Mesenchymal stem cell (in vitro differentiated cells and primary cell): ENCODE data around the gene CCDC198. TPM values are rescaled to one million over a fixed set of nuclear protein-coding genes. Genes with fewer than 3 reads are reported as not detected.

Source experiments
- DNase-seq: peaks from one replicate; pipeline ENCODE4 v3.0.0-alpha.2; 2013
- H2AFZ ChIP-seq: one replicate; pipeline ENCODE4 v1.6.1; 2013; ENCODE audit warnings: low read depth, mild to moderate bottlenecking, control low read depth, inconsistent platforms, low read length, moderate library complexity
- H2AK5ac ChIP-seq: 2 replicates; pipeline ENCODE4 v1.6.1; 2013; ENCODE audit warnings: low read length, moderate library complexity, mild to moderate bottlenecking, inconsistent platforms; ENCODE audit not compliant: severe bottlenecking
- H2BK120ac ChIP-seq: one replicate; pipeline ENCODE4 v1.6.1; 2013; ENCODE audit warnings: low read depth, mild to moderate bottlenecking, inconsistent platforms, low read length, moderate library complexity
- H2BK12ac ChIP-seq, 2 experiments: one replicate each; pipeline ENCODE4 v1.6.1; 2013; ENCODE audit warnings: inconsistent platforms in 2 of 2, low read length in 2 of 2, mild to moderate bottlenecking in 2 of 2, moderate library complexity in 2 of 2, control low read depth in 1 of 2
- H2BK15ac ChIP-seq: one replicate; pipeline ENCODE4 v1.6.1; 2013; ENCODE audit warnings: mild to moderate bottlenecking, low read depth, inconsistent platforms; ENCODE audit not compliant: poor library complexity, severe bottlenecking
- H2BK5ac ChIP-seq: 2 replicates; pipeline ENCODE4 v1.6.1; 2013; ENCODE audit warnings: low read depth, mild to moderate bottlenecking, low read length, control low read depth, inconsistent platforms; ENCODE audit not compliant: poor library complexity, severe bottlenecking
- H3K14ac ChIP-seq, 2 experiments: one replicate each; pipeline ENCODE4 v1.6.1; 2013; ENCODE audit warnings: inconsistent platforms in 2 of 2, low read length in 2 of 2, control low read depth in 1 of 2, mild to moderate bottlenecking in 1 of 2, moderate library complexity in 1 of 2
- H3K18ac ChIP-seq, 2 experiments: one replicate each; pipeline ENCODE4 v1.6.1; 2013; ENCODE audit warnings: inconsistent platforms in 2 of 2, low read length in 2 of 2, control low read depth in 1 of 2, low read depth in 1 of 2, mild to moderate bottlenecking in 1 of 2
- H3K23ac ChIP-seq, 2 experiments: one replicate each; pipeline ENCODE4 v1.6.1; 2013; ENCODE audit warnings: inconsistent platforms in 2 of 2, low read length in 2 of 2, mild to moderate bottlenecking in 2 of 2, moderate library complexity in 2 of 2, control low read depth in 1 of 2
- H3K27ac ChIP-seq: 2 replicates; pipeline ENCODE4 v1.5.1; 2013; ENCODE audit warnings: mild to moderate bottlenecking, moderate library complexity, low read length, control low read depth, inconsistent platforms; ENCODE audit not compliant: poor library complexity, severe bottlenecking
- H3K27me3 ChIP-seq, 2 experiments: 2 replicates each; pipeline versions ENCODE4 v1.6.1 to v1.7.0; 2013; ENCODE audit warnings: low read length in 2 of 2, mild to moderate bottlenecking in 2 of 2, moderate library complexity in 2 of 2, control low read depth in 1 of 2, inconsistent platforms in 1 of 2; ENCODE audit not compliant: control insufficient read depth in 1 of 2, insufficient read depth in 1 of 2
- H3K36me3 ChIP-seq, 2 experiments: 2 replicates each; pipeline versions ENCODE4 v1.6.1 to v1.7.0; 2013; ENCODE audit warnings: low read length in 2 of 2, control low read depth in 1 of 2, inconsistent platforms in 1 of 2, low read depth in 1 of 2, mild to moderate bottlenecking in 1 of 2; ENCODE audit not compliant: insufficient read depth in 2 of 2, control insufficient read depth in 1 of 2
- H3K4ac ChIP-seq, 2 experiments: one replicate each; pipeline ENCODE4 v1.6.1; 2013; ENCODE audit warnings: inconsistent platforms in 2 of 2, low read length in 2 of 2, mild to moderate bottlenecking in 2 of 2, moderate library complexity in 2 of 2, control low read depth in 1 of 2, low read depth in 1 of 2
- H3K4me1 ChIP-seq: 2 replicates; pipeline ENCODE4 v1.6.1; 2013; ENCODE audit warnings: low read depth, low read length, control low read depth; ENCODE audit not compliant: control insufficient read depth, insufficient read depth
- H3K4me2 ChIP-seq: 2 replicates; pipeline ENCODE4 v1.6.1; 2013; ENCODE audit warnings: low read length, mild to moderate bottlenecking, inconsistent platforms; ENCODE audit not compliant: poor library complexity, severe bottlenecking
- H3K4me3 ChIP-seq, 2 experiments: 2 replicates each; pipeline versions ENCODE4 v1.5.1 to v1.7.0; 2013; ENCODE audit warnings: low read length in 2 of 2, mild to moderate bottlenecking in 2 of 2, control low read depth in 1 of 2, low read depth in 1 of 2; ENCODE audit not compliant: insufficient read depth in 1 of 2
- H3K79me1 ChIP-seq: replicated peaks from 2 replicates; pipeline ENCODE4 v1.6.1; 2013; ENCODE audit warnings: mild to moderate bottlenecking, control low read depth, low read length, inconsistent platforms; ENCODE audit not compliant: poor library complexity, severe bottlenecking
- H3K9ac ChIP-seq: 2 replicates; pipeline ENCODE4 v1.7.0; 2013; ENCODE audit warnings: mild to moderate bottlenecking, low read length, moderate library complexity
- H3K9me3 ChIP-seq: 2 replicates; pipeline ENCODE4 v1.7.0; 2013; ENCODE audit warnings: mild to moderate bottlenecking, low read length; ENCODE audit not compliant: control insufficient read depth
- H4K8ac ChIP-seq: one replicate; pipeline ENCODE4 v1.6.1; 2013; ENCODE audit warnings: inconsistent platforms, mild to moderate bottlenecking, low read length, moderate library complexity
- H4K91ac ChIP-seq: one replicate; pipeline ENCODE4 v1.6.1; 2013; ENCODE audit warnings: mild to moderate bottlenecking, low read length, inconsistent platforms
- WGBS: methylation state at CpG from one replicate; pipeline ENCODE4 v1.1.7; 2013; ENCODE audit warnings: mixed read lengths; 5-methylcytosine and 5-hydroxymethylcytosine counted together
- polyA plus RNA-seq, 2 experiments: library from polyadenylated mRNA; stranded (reverse); fragments of 200-250 nt; gene quantifications; one replicate each; pipeline ENCODE4 v1.2.3, GENCODE V29; 2013

The CCDC198 gene, protein sequence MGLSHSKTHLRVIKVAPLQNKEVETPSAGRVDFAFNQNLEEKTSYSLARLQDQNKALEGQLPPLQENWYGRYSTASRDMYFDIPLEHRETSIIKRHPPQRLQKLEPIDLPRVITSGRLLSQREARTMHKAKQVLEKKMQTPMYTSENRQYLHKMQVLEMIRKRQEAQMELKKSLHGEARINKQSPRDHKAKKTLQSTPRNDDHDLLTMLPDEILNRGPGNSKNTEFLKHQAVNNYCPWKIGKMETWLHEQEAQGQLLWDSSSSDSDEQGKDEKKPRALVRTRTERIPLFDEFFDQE
- not detected for polyA plus RNA-seq (2013, experiment 1 of 2)
- polyA plus RNA-seq (2013, experiment 2 of 2) = not detected

DNA sequence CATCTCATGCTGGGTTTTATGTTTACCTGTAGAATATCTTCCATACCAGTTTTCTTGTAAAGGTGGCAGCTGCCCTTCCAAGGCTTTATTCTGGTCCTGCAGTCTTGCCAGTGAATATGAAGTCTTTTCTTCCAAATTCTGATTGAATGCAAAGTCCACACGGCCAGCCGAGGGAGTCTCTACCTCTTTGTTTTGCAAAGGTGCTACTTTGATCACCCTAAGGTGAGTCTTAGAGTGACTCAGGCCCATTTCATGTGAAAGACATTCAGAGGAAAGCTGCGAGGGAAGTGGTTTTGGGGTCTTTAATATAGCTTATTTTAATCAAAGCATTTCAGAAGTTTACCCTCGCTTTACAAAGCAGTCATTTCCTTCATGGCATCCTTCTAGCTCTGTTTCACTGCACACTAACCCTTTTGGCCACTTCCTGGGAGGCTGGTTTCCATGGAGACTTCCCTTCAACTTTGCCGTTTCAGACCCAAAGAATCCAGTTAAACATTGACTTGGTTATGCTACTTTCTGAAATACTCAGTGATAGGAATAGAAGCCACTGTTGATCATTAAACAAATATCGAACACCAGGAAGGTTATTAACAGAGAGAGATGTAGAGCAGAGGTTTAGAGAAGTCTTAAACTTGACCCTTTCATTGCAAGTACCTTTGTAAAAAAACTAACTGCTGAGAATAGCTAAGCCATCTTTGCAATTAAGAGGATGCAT lies at the start of gene CCDC198:
Gene CCDC198 (minus strand): TSS at position 391 of the 715 bp plus-strand sequence. CDS start 142 bp downstream, at position 249.
- 60% methylated on average over 4 of the region's 6 CpGs for WGBS
- no peak within 1 kb of the TSS for H3K4ac ChIP-seq
- no peak within 1 kb of the TSS for H3K23ac ChIP-seq

DNA sequence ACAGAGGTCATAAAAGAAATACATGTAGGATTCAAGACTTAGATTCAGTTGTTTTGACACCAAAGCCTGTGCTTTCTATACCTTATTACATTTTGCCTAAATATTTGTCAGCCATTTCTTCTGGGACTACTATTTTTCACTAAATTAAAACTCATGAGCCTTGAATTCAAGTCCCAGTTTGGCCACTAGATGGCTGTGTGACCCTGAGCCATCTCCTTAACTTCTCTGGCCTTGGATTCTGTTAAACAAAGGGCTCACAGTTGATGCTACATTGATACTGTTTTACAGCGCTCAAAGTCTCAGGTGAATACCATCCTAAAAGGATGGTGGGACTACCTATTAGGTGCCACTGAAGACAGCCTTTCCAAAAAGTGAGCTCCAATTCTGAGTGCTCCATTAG lies 39.6 kb upstream of the CCDC198 start:
- Histone ChIP-seq H3K4me1 (peaks cover 8% of the 10 kb centered on the region), H3K23ac (no peak overlapping the region), H4K91ac (no peak overlapping the region), H2BK15ac (no peak overlapping the region), H2BK5ac (no peak overlapping the region), H3K18ac (no peak overlapping the region), H3K27me3 (no peaks in the 10 kb centered on the region), H3K9me3 (no peaks in the 10 kb centered on the region), H4K8ac (no peak overlapping the region), H3K9ac (no peak overlapping the region), H3K4ac (no peak overlapping the region), H2BK120ac (no peak overlapping the region), H3K27ac (no peak overlapping the region), H2AFZ (no peak overlapping the region), H2AK5ac (peak overlapping the region; percentile 27), H3K36me3 (no peaks in the 10 kb centered on the region), H3K14ac (no peak overlapping the region), H3K4me2 (no peak overlapping the region), H2BK12ac (no peak overlapping the region), H3K4me3 (no peak overlapping the region), H3K79me1 (no peaks in the 10 kb centered on the region)
- WGBS = 71% methylated on average over 1 of the region's 1 CpG
- peak; percentile 2 for DNase-seq

More for the DNA sequence above, at the start of gene CCDC198:
- Histone ChIP-seq H3K79me1 (peaks cover 5% of the 10 kb centered on the region), H3K9ac (no peak within 1 kb of the TSS), H3K9me3 (no peaks in the 10 kb centered on the region), H2BK120ac (no peak within 1 kb of the TSS), H3K36me3 (no peaks in the 10 kb centered on the region), H2BK12ac (no peak within 1 kb of the TSS), H3K27me3 (no peaks in the 10 kb centered on the region), H2AK5ac (peak within 1 kb of the TSS; percentile 88), H4K8ac (no peak within 1 kb of the TSS), H2BK5ac (peak within 1 kb of the TSS; percentile 92), H3K4me1 (peaks cover 1% of the 10 kb centered on the region), H2BK15ac (no peak within 1 kb of the TSS), H2AFZ (no peak within 1 kb of the TSS), H3K14ac (no peak within 1 kb of the TSS), H3K4me2 (peak within 1 kb of the TSS; percentile 46), H3K18ac (no peak within 1 kb of the TSS), H4K91ac (no peak within 1 kb of the TSS), H3K4me3 (peak within 1 kb of the TSS in 1 of 2 experiments; percentile 30), H3K27ac (peak within 1 kb of the TSS; percentile 99)
- no peak for DNase-seq

DNA sequence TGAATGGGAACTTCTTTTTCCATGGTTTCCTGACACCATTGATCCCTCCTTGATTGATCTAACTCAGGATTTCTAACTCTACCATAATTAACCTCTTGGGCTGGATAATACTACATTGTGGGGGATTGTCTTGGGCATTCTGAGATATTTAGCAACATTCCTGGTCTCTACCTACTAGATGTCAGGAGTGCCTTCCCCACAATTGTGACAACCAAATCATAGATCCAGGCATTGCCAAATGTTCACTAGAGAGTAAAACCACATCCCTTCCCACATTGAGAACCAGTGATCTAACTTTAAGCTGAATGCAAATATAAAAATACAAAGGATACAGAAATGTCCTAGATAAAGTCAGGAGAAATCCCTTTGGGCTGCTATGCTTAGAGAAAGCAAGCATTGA lies 36.9 kb upstream of the CCDC198 start:
- H2BK15ac ChIP-seq = no peak overlapping the region
- H3K4me2 ChIP-seq = no peak overlapping the region
- H3K4ac ChIP-seq = no peak overlapping the region
- no peak overlapping the region for H3K4me3 ChIP-seq
- H2AK5ac ChIP-seq = no peak overlapping the region
- no peak overlapping the region for H2BK120ac ChIP-seq
- H2BK5ac ChIP-seq = no peak overlapping the region
- H3K23ac ChIP-seq = no peak overlapping the region
- H3K9ac ChIP-seq = no peak overlapping the region
- H3K9me3 ChIP-seq = peaks cover 11% of the 10 kb centered on the region
- H3K79me1 ChIP-seq = no peaks in the 10 kb centered on the region
- H2AFZ ChIP-seq = no peak overlapping the region
- no peak overlapping the region for H3K18ac ChIP-seq
- H3K4me1 ChIP-seq = peaks cover 8% of the 10 kb centered on the region
- no peaks in the 10 kb centered on the region for H3K27me3 ChIP-seq
- no peak overlapping the region for H3K27ac ChIP-seq
- no peak overlapping the region for H4K8ac ChIP-seq
- no peak overlapping the region for H2BK12ac ChIP-seq
- no peak overlapping the region for H3K14ac ChIP-seq
- no peak overlapping the region for H4K91ac ChIP-seq
- H3K36me3 ChIP-seq = no peaks in the 10 kb centered on the region
- DNase-seq = no peak

DNA sequence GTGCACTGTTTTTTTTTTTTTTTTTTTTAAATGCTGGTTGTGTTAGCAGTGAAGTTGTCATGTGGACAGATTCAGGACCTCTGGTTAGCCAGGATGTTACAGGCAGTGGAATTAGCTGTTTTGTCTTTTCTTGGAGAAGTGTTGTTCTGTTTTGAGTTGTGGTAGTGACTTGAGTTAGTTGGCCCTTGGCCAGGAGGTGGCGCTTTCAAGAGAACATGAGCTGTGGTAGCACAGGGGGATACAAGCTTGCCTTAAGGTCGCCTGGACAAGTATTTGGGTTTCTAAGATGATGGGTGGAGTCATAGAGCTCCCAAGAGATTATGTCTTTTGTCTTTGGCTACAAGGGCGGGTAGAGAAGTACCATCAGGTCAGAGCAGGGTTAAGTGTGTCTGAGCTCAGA lies 33.3 kb upstream of the CCDC198 start:
- H3K23ac ChIP-seq = no peak overlapping the region
- H3K9ac ChIP-seq = no peak overlapping the region
- no peak overlapping the region for H2BK120ac ChIP-seq
- no peak overlapping the region for H2BK15ac ChIP-seq
- DNase-seq = no peak
- peak overlapping the region; percentile 32 for H2AK5ac ChIP-seq
- H4K8ac ChIP-seq = no peak overlapping the region
- H3K4me2 ChIP-seq = no peak overlapping the region
- no peaks in the 10 kb centered on the region for H3K79me1 ChIP-seq
- H2BK5ac ChIP-seq = no peak overlapping the region
- H3K27ac ChIP-seq = no peak overlapping the region
- H2AFZ ChIP-seq = no peak overlapping the region
- H3K14ac ChIP-seq = no peak overlapping the region
- H3K4me3 ChIP-seq = no peak overlapping the region
- peaks cover 6% of the 10 kb centered on the region for H3K4me1 ChIP-seq
- no peak overlapping the region for H2BK12ac ChIP-seq
- no peaks in the 10 kb centered on the region for H3K27me3 ChIP-seq
- WGBS = 26% methylated on average over 3 of the region's 3 CpGs
- H4K91ac ChIP-seq = no peak overlapping the region
- H3K18ac ChIP-seq = no peak overlapping the region
- peaks cover 28% of the 10 kb centered on the region for H3K9me3 ChIP-seq
- H3K4ac ChIP-seq = no peak overlapping the region
- H3K36me3 ChIP-seq = no peaks in the 10 kb centered on the region
